GM19467 (cell line): ENCODE measurements around the gene TRABD2A.
"Not testable (repeated sequence)": the region's sequence is repeated elsewhere in the genome, so short reads cannot be mapped to it uniquely, and the experiment has no call there.

Source experiments
- ATAC-seq: cut with Tn5 transposase; IDR thresholded peaks from one replicate; pipeline ENCODE4 v1.9.1; 2021; ENCODE audit warnings: mild to moderate bottlenecking, moderate library complexity; ENCODE audit not compliant: unreplicated experiment

Gene TRABD2A

GRCh38 chr2:84882414-84882738 lies 1.5 kb upstream of the TRABD2A start:
- ATAC-seq = no peak

GRCh38 chr2:84881581-84882413 lies 913 bp upstream of the TRABD2A start:
- peak; percentile 48 for ATAC-seq

- ATAC-seq = no peak
Measured at GRCh38 chr2:84880395-84880644, 564 bp downstream of the TRABD2A start.

GRCh38 chr2:84879584-84880394 lies 1.1 kb downstream of the TRABD2A start:
- ATAC-seq = peak; percentile 61

GRCh38 chr2:84878896-84879583 lies 1.8 kb downstream of the TRABD2A start:
- no peak for ATAC-seq

GRCh38 chr2:84878459-84878858 lies 2.4 kb downstream of the TRABD2A start:
- no peak for ATAC-seq

- no peak for ATAC-seq
Measured at GRCh38 chr2:84876369-84876768, 4.5 kb downstream of the TRABD2A start.

- ATAC-seq = not testable (repeated sequence)
Measured at GRCh38 chr2:84875619-84876018, 5.3 kb downstream of the TRABD2A start.

GRCh38 chr2:84875213-84875560 lies 5.7 kb downstream of the TRABD2A start:
- no peak for ATAC-seq

- ATAC-seq = no peak
Measured at GRCh38 chr2:84874381-84875212, 6.3 kb downstream of the TRABD2A start.

- no peak for ATAC-seq
Measured at GRCh38 chr2:84873350-84873749, 7.5 kb downstream of the TRABD2A start.

- ATAC-seq = not testable (repeated sequence)
Measured at GRCh38 chr2:84872691-84873090, 8.2 kb downstream of the TRABD2A start.

- no peak for ATAC-seq
Measured at GRCh38 chr2:84870306-84870705, 10.6 kb downstream of the TRABD2A start.

- not testable (repeated sequence) for ATAC-seq
Measured at GRCh38 chr2:84868327-84868726, 12.6 kb downstream of the TRABD2A start.

- no peak for ATAC-seq
Measured at GRCh38 chr2:84866122-84866521, 14.8 kb downstream of the TRABD2A start.

GRCh38 chr2:84865181-84865783 lies 15.6 kb downstream of the TRABD2A start:
- no peak for ATAC-seq

GRCh38 chr2:84862006-84862405 lies 18.9 kb downstream of the TRABD2A start:
- ATAC-seq = no peak

GRCh38 chr2:84861539-84861938 lies 19.3 kb downstream of the TRABD2A start:
- no peak for ATAC-seq

- no peak for ATAC-seq
Measured at GRCh38 chr2:84858937-84859336, 21.9 kb downstream of the TRABD2A start.

GRCh38 chr2:84858123-84858522 lies 22.8 kb downstream of the TRABD2A start:
- no peak for ATAC-seq

- ATAC-seq = no peak
Measured at GRCh38 chr2:84857566-84857965, 23.3 kb downstream of the TRABD2A start.
